ENCODE data around the gene WNT3A. TPM values are rescaled to one million over a fixed set of nuclear protein-coding genes. Genes with fewer than 3 reads are reported as not detected.

Gene WNT3A
- total RNA-seq, 2 donors from 2014 or later = not detected

DNA sequence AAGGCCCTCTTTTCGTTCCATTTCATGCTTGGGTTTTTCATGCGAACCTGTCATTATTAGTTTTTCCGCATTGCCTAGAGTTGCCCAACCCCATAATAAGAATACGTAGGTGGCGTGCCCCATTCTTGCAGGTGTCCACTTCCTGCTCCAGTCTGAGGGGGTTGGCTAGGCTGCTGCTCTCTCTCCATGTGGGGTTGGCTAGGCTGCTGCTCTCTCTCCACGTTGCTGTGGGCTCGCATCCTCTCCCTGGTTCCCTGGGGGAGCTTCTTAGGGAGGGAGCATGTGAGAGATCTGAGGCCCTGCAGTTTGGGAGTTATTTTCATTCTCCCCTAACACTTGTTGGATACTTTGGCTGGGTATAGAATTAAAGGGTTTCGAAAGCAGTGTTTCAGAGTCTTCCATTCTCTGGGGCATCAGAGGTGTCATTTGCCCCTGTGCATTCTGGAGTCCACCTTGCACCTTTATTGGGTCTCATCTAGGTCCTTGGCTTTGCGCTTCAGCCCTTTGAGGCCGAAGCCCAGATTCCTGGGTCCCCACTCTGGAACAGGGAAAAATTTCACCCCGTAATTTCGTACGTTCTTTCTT is 87.7 kb downstream of the WNT3A start:
- no peak overlapping the region for H3K27ac ChIP-seq
- peaks cover 0 to 14% of the 10 kb centered on the region in 2 donors for H3K9me3 ChIP-seq
- TF ChIP-seq, protein P1, sequence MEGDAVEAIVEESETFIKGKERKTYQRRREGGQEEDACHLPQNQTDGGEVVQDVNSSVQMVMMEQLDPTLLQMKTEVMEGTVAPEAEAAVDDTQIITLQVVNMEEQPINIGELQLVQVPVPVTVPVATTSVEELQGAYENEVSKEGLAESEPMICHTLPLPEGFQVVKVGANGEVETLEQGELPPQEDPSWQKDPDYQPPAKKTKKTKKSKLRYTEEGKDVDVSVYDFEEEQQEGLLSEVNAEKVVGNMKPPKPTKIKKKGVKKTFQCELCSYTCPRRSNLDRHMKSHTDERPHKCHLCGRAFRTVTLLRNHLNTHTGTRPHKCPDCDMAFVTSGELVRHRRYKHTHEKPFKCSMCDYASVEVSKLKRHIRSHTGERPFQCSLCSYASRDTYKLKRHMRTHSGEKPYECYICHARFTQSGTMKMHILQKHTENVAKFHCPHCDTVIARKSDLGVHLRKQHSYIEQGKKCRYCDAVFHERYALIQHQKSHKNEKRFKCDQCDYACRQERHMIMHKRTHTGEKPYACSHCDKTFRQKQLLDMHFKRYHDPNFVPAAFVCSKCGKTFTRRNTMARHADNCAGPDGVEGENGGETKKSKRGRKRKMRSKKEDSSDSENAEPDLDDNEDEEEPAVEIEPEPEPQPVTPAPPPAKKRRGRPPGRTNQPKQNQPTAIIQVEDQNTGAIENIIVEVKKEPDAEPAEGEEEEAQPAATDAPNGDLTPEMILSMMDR (IDR thresholded peaks at IDR 0.05) = no peak
- H3K27me3 ChIP-seq = no peaks in the 10 kb centered on the region
- H3K36me3 ChIP-seq = peaks cover 30% of the 10 kb centered on the region
- DNase-seq (ENCODE audit: low spot score) = no peak
- no peak overlapping the region for H3K4me3 ChIP-seq
- H3K4me1 ChIP-seq = peaks cover 0 to 65% of the 10 kb centered on the region in 2 donors

DNA sequence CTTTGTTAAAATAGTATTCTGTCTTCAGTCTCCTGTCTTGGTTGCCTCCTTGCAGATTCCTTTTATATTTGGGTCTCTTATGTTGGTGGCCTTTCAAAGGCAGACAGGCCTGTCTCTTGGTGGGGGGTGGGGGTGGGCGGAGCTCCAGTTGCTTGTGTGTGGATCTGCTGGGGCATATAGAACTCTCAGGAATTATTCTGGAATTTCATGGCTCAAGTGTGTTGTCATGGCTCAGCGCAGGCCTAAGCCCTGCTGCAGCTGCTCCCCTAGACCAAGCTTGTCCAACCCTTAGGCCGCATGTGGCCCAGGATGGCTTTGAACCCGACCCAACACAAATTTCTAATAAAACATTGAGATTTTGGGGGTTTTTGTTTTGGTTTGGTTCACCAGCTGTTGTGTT is 88.4 kb downstream of the WNT3A start:
- Histone ChIP-seq H3K4me3 (no peak overlapping the region), H3K9me3 (peaks cover 0 to 14% of the 10 kb centered on the region in 2 donors), H3K27ac (no peak overlapping the region), H3K27me3 (no peaks in the 10 kb centered on the region), H3K4me1 (peaks cover 0 to 58% of the 10 kb centered on the region in 2 donors), H3K36me3 (peaks cover 36% of the 10 kb centered on the region)
- TF ChIP-seq, protein P1 (IDR thresholded peaks at IDR 0.05) = no peak
- no peak for DNase-seq (ENCODE audit: low spot score)

DNA sequence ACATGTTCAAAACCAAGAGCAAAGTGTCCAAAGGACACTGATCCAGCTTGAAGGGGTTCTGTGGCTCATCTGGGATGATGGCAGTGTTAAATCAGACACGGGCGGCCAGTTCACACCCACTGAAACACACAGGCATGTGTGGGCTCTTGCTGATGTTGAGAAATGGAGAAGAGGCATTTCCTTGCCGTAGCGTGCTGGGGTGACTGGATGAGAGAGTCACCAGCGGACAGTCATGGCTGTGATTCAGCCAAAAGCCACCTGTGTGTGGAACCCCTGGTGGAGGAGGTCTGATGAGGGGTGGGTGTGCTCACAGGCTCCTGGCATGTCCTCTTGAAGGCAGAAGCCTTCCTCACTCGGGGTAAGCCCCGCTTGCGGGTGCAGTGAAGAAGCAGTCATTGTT is 89.1 kb downstream of the WNT3A start:
- no peak for DNase-seq (ENCODE audit: low spot score)
- peaks cover 40% of the 10 kb centered on the region for H3K36me3 ChIP-seq
- H3K4me1 ChIP-seq = peaks cover 0 to 53% of the 10 kb centered on the region in 2 donors
- H3K27ac ChIP-seq = no peak overlapping the region
- H3K27me3 ChIP-seq = no peaks in the 10 kb centered on the region
- TF ChIP-seq, protein P1 (IDR thresholded peaks at IDR 0.05) = no peak
- peaks cover 0 to 14% of the 10 kb centered on the region in 2 donors for H3K9me3 ChIP-seq
- H3K4me3 ChIP-seq = no peak overlapping the region

DNA sequence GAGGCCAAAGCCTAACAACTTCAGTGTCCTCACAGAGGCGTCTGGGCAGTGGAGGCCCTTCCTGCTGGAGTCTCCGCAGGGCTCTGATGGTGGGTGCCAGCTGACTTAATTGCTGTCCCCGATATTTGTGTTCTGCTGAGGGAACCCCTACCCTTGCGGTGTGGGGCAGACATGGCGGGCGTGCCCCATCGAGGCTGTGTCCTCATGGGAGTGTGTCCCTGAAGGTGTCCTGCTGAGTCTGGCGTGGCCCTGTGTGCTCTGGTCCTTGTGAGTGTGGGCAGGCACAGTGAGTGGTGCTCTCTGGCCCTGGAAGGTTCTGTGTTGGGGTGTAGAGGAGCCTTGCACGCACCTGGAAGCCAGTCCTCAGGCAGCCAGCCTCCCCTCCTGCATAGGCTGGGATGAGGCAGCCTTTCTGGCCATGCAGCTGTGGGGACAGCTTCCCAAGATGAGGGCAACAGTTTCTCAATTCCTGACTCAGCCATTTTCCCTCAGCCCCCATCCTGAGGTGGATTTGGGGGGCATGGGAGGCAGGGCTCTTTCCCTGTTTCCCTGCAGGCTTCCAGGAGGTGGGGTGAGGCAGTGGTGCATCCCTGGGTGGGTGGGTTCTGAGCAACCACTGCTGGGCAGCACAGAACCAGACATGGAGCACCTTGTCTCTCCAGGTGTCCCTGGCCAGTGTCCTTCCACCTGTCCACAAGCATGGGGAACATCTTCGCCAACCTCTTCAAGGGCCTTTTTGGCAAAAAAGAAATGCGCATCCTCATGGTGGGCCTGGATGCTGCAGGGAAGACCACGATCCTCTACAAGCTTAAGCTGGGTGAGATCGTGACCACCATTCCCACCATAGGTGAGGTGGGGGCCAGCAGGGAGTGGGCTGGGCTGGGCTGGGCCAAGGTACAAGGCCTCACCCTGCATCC is 89.9 kb downstream of the WNT3A start:
- H3K27ac ChIP-seq = no peak overlapping the region

DNA sequence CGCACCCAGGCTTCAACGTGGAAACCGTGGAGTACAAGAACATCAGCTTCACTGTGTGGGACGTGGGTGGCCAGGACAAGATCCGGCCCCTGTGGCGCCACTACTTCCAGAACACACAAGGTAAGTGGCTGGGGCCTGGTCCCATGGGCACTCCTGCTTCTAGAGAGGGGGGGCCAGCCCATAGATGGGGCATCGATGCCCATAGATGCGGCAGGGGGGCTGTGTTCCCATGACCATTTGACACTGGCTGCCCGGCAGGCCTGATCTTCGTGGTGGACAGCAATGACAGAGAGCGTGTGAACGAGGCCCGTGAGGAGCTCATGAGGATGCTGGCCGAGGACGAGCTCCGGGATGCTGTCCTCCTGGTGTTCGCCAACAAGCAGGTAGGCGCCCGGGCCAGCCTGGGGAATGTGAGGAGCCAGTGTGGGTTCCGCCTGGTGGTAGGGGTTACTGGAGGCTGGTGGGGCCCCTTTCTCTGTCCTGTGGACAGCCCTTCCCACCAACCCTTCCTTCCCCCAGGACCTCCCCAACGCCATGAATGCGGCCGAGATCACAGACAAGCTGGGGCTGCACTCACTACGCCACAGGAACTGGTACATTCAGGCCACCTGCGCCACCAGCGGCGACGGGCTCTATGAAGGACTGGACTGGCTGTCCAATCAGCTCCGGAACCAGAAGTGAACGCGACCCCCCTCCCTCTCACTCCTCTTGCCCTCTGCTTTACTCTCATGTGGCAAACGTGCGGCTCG is 90.7 kb downstream of the WNT3A start:
- DNase-seq (ENCODE audit: low spot score) = no peak
- TF ChIP-seq, protein P1 (IDR thresholded peaks at IDR 0.05) = no peak
- H3K36me3 ChIP-seq = peaks cover 43% of the 10 kb centered on the region

More for the DNA sequence above, 89.9 kb downstream of the WNT3A start:
- TF ChIP-seq, protein P1 (IDR thresholded peaks at IDR 0.05) = no peak
- no peak for DNase-seq (ENCODE audit: low spot score)
- no peaks in the 10 kb centered on the region for H3K27me3 ChIP-seq
- H3K36me3 ChIP-seq = peaks cover 43% of the 10 kb centered on the region
- H3K4me3 ChIP-seq = no peak overlapping the region
- H3K4me1 ChIP-seq = peaks cover 0 to 53% of the 10 kb centered on the region in 2 donors
- H3K9me3 ChIP-seq = peaks cover 0 to 14% of the 10 kb centered on the region in 2 donors

More for the DNA sequence above, 90.7 kb downstream of the WNT3A start:
- H3K27ac ChIP-seq = no peak overlapping the region
- no peak overlapping the region for H3K4me3 ChIP-seq
- no peaks in the 10 kb centered on the region for H3K27me3 ChIP-seq
- peaks cover 0 to 53% of the 10 kb centered on the region in 2 donors for H3K4me1 ChIP-seq
- H3K9me3 ChIP-seq = peaks cover 0 to 14% of the 10 kb centered on the region in 2 donors

Measured in right atrium auricular region (tissue), 2 donors.